GM23338 (cell line): ENCODE results near the gene SLC34A3. TPM values are rescaled to one million over a fixed set of nuclear protein-coding genes. Genes with fewer than 3 reads are reported as not detected.

Experiments
- ATAC-seq: fragments of 200-7000 bp; cut with Tn5 transposase; 3 replicates; pipeline ENCODE4 v1.9.1; 2020
- DNase-seq: peaks from one replicate; pipeline ENCODE4 v3.0.0-alpha.2; 2015; ENCODE audit warnings: low spot score
- H2AFZ ChIP-seq: fragments of 200-600 bp; sonication (generic); 2 replicates; pipeline ENCODE4 v1.8.0; 2016; ENCODE audit warnings: antibody characterized with exemption, mild to moderate bottlenecking, moderate library complexity
- H3F3A ChIP-seq: fragments of 200-600 bp; sonication (generic); replicated peaks from 2 replicates; pipeline ENCODE4 v1.8.0; 2017; ENCODE audit warnings: antibody characterized with exemption, mixed run types, low read depth
- H3K27ac ChIP-seq: fragments of 200-600 bp; sonication (generic); 2 replicates; pipeline ENCODE4 v1.6.1; 2016; ENCODE audit warnings: low read depth
- H3K27me3 ChIP-seq: fragments of 200-600 bp; sonication (generic); 2 replicates; pipeline ENCODE4 v1.8.0; 2016; ENCODE audit warnings: mild to moderate bottlenecking, mixed run types, moderate library complexity; ENCODE audit not compliant: insufficient read depth
- H3K36me3 ChIP-seq: fragments of 200-600 bp; sonication (generic); 2 replicates; pipeline ENCODE4 v1.8.0; 2016; ENCODE audit warnings: mild to moderate bottlenecking; ENCODE audit not compliant: insufficient read depth
- H3K4me1 ChIP-seq: fragments of 200-600 bp; sonication (generic); 2 replicates; pipeline ENCODE4 v1.8.0; 2016; ENCODE audit warnings: mild to moderate bottlenecking, moderate library complexity; ENCODE audit not compliant: insufficient read depth
- H3K4me2 ChIP-seq: fragments of 200-600 bp; sonication (generic); 2 replicates; pipeline ENCODE4 v1.7.1; 2017; ENCODE audit warnings: mixed run types
- H3K4me3 ChIP-seq: fragments of 200-600 bp; sonication (generic); 2 replicates; pipeline ENCODE4 v1.6.1; 2016; ENCODE audit warnings: mixed run types
- H3K79me2 ChIP-seq: fragments of 200-600 bp; sonication (generic); replicated peaks from 2 replicates; pipeline ENCODE4 v1.8.0; 2017; ENCODE audit warnings: mild to moderate bottlenecking; ENCODE audit not compliant: insufficient read depth
- H3K9me2 ChIP-seq: fragments of 200-600 bp; sonication (generic); 2 replicates; pipeline ENCODE4 v1.8.0; 2017; ENCODE audit not compliant: insufficient read depth
- H4K20me1 ChIP-seq: fragments of 200-600 bp; sonication (generic); replicated peaks from 2 replicates; pipeline ENCODE4 v1.8.0; 2017; ENCODE audit warnings: mild to moderate bottlenecking; ENCODE audit not compliant: insufficient read depth
- H3K27ac Mint-ChIP-seq: 2 replicates; pipeline ENCODE4 v1.8.0; 2020; ENCODE audit warnings: inconsistent platforms, mild to moderate bottlenecking, moderate library complexity, mixed read lengths
- H3K27me3 Mint-ChIP-seq: 3 replicates; pipeline ENCODE4 v1.8.0; 2022; ENCODE audit warnings: low read depth, mild to moderate bottlenecking, moderate library complexity, mixed read lengths, inconsistent platforms; ENCODE audit not compliant: insufficient read depth, poor library complexity
- H3K36me3 Mint-ChIP-seq: 3 replicates; pipeline ENCODE4 v1.8.0; 2021; ENCODE audit warnings: low read depth, mild to moderate bottlenecking, inconsistent platforms, moderate library complexity, mixed read lengths
- H3K4me1 Mint-ChIP-seq: 3 replicates; pipeline ENCODE4 v1.8.0; 2020; ENCODE audit warnings: mild to moderate bottlenecking, inconsistent platforms, mixed read lengths
- H3K4me3 Mint-ChIP-seq: 3 replicates; pipeline ENCODE4 v1.8.0; 2021; ENCODE audit warnings: moderate library complexity, mild to moderate bottlenecking, inconsistent platforms, mixed read lengths
- H3K9me3 Mint-ChIP-seq: 3 replicates; pipeline ENCODE4 v1.8.0; 2020; ENCODE audit warnings: moderate library complexity, mild to moderate bottlenecking, inconsistent platforms, mixed read lengths
- ETS1 ChIP-seq: IDR thresholded peaks from 2 replicates; pipeline ENCODE4 v1.6.1; 2016; ENCODE audit warnings: antibody characterized with exemption
- EZH2phosphoT487 ChIP-seq: fragments of 200-600 bp; sonication (generic); IDR thresholded peaks from one replicate; pipeline ENCODE4 v1.8.1; 2018; ENCODE audit warnings: antibody characterized with exemption; ENCODE audit not compliant: unreplicated experiment
- POLR2AphosphoS5 ChIP-seq: IDR thresholded peaks from 2 replicates; pipeline ENCODE4 v1.6.1; 2016; ENCODE audit warnings: antibody characterized with exemption, low read depth
- polyA plus RNA-seq: library from polyadenylated mRNA; unstranded; fragments of >200 nt; fragmentation: Nextera tagmentation; extraction: Ambion mirVana; gene quantifications from 2 replicates; pipeline ENCODE4 v1.2.1, GENCODE V29; 2016
- total RNA-seq: library from RNA; depleted of rRNA; stranded (reverse); fragments of >200 nt; shearing (Covaris generic); gene quantifications from 2 replicates; pipeline ENCODE4 v1.2.3, GENCODE V29; 2014
- TF ChIP-seq, protein P1 (sequence below): fragments of 250-450 bp; sonication (Bioruptor Pico); IDR thresholded peaks from 2 replicates; pipeline ENCODE4 v1.5.0; 2020; ENCODE audit warnings: mild to moderate bottlenecking, moderate library complexity

The SLC34A3 gene
- total and polyA plus RNA-seq, 2 experiments from 2014 or later, result not detected

- TF ChIP-seq, protein P1, sequence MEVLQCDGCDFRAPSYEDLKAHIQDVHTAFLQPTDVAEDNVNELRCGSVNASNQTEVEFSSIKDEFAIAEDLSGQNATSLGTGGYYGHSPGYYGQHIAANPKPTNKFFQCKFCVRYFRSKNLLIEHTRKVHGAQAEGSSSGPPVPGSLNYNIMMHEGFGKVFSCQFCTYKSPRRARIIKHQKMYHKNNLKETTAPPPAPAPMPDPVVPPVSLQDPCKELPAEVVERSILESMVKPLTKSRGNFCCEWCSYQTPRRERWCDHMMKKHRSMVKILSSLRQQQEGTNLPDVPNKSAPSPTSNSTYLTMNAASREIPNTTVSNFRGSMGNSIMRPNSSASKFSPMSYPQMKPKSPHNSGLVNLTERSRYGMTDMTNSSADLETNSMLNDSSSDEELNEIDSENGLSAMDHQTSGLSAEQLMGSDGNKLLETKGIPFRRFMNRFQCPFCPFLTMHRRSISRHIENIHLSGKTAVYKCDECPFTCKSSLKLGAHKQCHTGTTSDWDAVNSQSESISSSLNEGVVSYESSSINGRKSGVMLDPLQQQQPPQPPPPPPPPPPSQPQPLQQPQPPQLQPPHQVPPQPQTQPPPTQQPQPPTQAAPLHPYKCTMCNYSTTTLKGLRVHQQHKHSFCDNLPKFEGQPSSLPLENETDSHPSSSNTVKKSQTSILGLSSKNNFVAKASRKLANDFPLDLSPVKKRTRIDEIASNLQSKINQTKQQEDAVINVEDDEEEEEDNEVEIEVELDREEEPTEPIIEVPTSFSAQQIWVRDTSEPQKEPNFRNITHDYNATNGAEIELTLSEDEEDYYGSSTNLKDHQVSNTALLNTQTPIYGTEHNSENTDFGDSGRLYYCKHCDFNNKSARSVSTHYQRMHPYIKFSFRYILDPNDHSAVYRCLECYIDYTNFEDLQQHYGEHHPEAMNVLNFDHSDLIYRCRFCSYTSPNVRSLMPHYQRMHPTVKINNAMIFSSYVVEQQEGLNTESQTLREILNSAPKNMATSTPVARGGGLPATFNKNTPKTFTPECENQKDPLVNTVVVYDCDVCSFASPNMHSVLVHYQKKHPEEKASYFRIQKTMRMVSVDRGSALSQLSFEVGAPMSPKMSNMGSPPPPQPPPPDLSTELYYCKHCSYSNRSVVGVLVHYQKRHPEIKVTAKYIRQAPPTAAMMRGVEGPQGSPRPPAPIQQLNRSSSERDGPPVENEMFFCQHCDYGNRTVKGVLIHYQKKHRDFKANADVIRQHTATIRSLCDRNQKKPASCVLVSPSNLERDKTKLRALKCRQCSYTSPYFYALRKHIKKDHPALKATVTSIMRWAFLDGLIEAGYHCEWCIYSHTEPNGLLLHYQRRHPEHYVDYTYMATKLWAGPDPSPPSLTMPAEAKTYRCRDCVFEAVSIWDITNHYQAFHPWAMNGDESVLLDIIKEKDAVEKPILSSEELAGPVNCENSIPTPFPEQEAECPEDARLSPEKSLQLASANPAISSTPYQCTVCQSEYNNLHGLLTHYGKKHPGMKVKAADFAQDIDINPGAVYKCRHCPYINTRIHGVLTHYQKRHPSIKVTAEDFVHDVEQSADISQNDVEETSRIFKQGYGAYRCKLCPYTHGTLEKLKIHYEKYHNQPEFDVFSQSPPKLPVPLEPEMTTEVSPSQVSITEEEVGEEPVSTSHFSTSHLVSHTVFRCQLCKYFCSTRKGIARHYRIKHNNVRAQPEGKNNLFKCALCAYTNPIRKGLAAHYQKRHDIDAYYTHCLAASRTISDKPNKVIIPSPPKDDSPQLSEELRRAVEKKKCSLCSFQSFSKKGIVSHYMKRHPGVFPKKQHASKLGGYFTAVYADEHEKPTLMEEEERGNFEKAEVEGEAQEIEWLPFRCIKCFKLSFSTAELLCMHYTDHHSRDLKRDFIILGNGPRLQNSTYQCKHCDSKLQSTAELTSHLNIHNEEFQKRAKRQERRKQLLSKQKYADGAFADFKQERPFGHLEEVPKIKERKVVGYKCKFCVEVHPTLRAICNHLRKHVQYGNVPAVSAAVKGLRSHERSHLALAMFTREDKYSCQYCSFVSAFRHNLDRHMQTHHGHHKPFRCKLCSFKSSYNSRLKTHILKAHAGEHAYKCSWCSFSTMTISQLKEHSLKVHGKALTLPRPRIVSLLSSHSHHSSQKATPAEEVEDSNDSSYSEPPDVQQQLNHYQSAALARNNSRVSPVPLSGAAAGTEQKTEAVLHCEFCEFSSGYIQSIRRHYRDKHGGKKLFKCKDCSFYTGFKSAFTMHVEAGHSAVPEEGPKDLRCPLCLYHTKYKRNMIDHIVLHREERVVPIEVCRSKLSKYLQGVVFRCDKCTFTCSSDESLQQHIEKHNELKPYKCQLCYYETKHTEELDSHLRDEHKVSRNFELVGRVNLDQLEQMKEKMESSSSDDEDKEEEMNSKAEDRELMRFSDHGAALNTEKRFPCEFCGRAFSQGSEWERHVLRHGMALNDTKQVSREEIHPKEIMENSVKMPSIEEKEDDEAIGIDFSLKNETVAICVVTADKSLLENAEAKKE (CRISPR knock-in tag), result no peak
- TF ChIP-seq EZH2phosphoT487, result no peak
These were observed 31.1 kb upstream of the SLC34A3 start (continued) for GRCh38 chr9:137199411-137200121.

- Histone ChIP-seq H4K20me1 (peaks cover 9% of the 10 kb centered on the region), H2AFZ (peak within 1 kb of the TSS; percentile 52; the same call in 1 of the 2 replicates), H3K27me3 (no peaks in the 10 kb centered on the region), H3K4me3 (peak within 1 kb of the TSS; percentile 82), H3K4me2 (peak within 1 kb of the TSS; percentile 89), H3F3A (peaks cover 15% of the 10 kb centered on the region; the same call in 1 of the 2 replicates), H3K27ac (peak within 1 kb of the TSS; percentile 72; the same call in 1 of the 2 replicates), H3K36me3 (no peaks in the 10 kb centered on the region), H3K9me2 (no peaks in the 10 kb centered on the region), H3K79me2 (peaks cover 68% of the 10 kb centered on the region), H3K4me1 (peaks cover 21% of the 10 kb centered on the region)
- Mint-ChIP-seq H3K4me1 (peaks cover 26% of the 10 kb centered on the region), H3K36me3 (no peaks in the 10 kb centered on the region; the same call in 2 of the 3 replicates), H3K9me3 (no peaks in the 10 kb centered on the region), H3K27me3 (peaks cover 12% of the 10 kb centered on the region), H3K27ac (peak within 1 kb of the TSS; percentile 86), H3K4me3 (peak within 1 kb of the TSS; percentile 82)
- ATAC-seq, result peak; percentile 90
- TF ChIP-seq ETS1 (0 out of 2 replicates have a peak, but pooled peaks have one; percentile 51), EZH2phosphoT487 (no peak), POLR2AphosphoS5 (peak; percentile 99)
- peak; percentile 100 for DNase-seq
These were observed 30.1 kb upstream of the SLC34A3 start, which contains the start of gene TPRN for GRCh38 chr9:137200311-137201204. Gene TPRN, minus strand, starts transcription at chr9:137200741. Its CDS starts 30 bp downstream, at chr9:137200711.
